A549 (cell line): ENCODE results near the gene PBXIP1. TPM values are rescaled to one million over a fixed set of nuclear protein-coding genes. Genes with fewer than 3 reads are reported as not detected.
"Not testable (repeated sequence)": the region's sequence is repeated elsewhere in the genome, so short reads cannot be mapped to it uniquely, and the experiment has no call there.

ENCODE experiments used
- ATAC-seq, 2 experiments: fragments of 200-7000 bp in 1 of 2; fragments of >200 bp in 1 of 2; cut with Nextera tagmentation in 1 of 2; cut with Tn5 transposase in 1 of 2; 3 replicates each; pipeline versions ENCODE4 v1.8.0 to v1.9.1; 2018 to 2020; ENCODE audit warnings: mild to moderate bottlenecking in 1 of 2, moderate library complexity in 1 of 2
- CTCF ChIA-PET: fragments of 300-600 bp; sonication (Branson Sonifier 250); formaldehyde crosslinking; extraction: SDS; loops from one replicate; lab custom pipeline; 2021; ENCODE audit warnings: antibody characterized with exemption, inconsistent platforms; lab: Yijun Ruan, JAX
- POLR2A ChIA-PET: fragments of 350-600 bp; formaldehyde crosslinking; extraction: SDS; loops from one replicate; lab custom pipeline; 2021; ENCODE audit warnings: antibody characterized with exemption, inconsistent platforms; lab: Yijun Ruan, JAX
- DNase-seq, 2 experiments: peaks; one replicate each; pipeline versions ENCODE4 v3.0.0 to v3.0.0-alpha.2; 2011 to 2016; ENCODE audit warnings: low read depth in 1 of 2, low spot score in 1 of 2
- FAIRE-seq: peaks from 2 replicates; lab custom pipeline; 2011; peaks lifted over from hg19 to GRCh38; lab: Jason Lieb, UNC
- H3K27ac ChIP-seq, 2 experiments: fragments of >200 bp; sonication (Bioruptor Twin); formaldehyde crosslinking; 3 replicates each; pipeline ENCODE4 v1.5.1; 2016 to 2017
- H3K4me1 ChIP-seq: fragments of >200 bp; sonication (Bioruptor Twin); formaldehyde crosslinking; 3 replicates; pipeline ENCODE4 v1.6.1; 2016
- H3K4me2 ChIP-seq: fragments of >200 bp; sonication (Bioruptor Twin); formaldehyde crosslinking; 3 replicates; pipeline ENCODE4 v1.6.1; 2016
- H3K4me3 ChIP-seq: fragments of >200 bp; sonication (Bioruptor Twin); formaldehyde crosslinking; 3 replicates; pipeline ENCODE4 v1.5.1; 2016
- H3K9me3 ChIP-seq: fragments of >200 bp; sonication (Bioruptor Twin); formaldehyde crosslinking; 3 replicates; pipeline ENCODE4 v1.6.1; 2016
- CEBPB ChIP-seq, 2 experiments: fragments of >200 bp in 1 of 2; sonication (Bioruptor Twin) in 1 of 2; formaldehyde crosslinking in 1 of 2; IDR thresholded peaks; 2 replicates each; pipeline ENCODE4 v1.6.1; 2012 to 2016
- CHD4 ChIP-seq: fragments of 200-600 bp; sonication (generic); IDR thresholded peaks from 2 replicates; pipeline ENCODE4 v1.6.1; 2016; ENCODE audit warnings: antibody characterized with exemption, mild to moderate bottlenecking, borderline replicate concordance
- FOSB ChIP-seq: fragments of 250-450 bp; sonication (Bioruptor Pico); IDR thresholded peaks from 2 replicates; pipeline ENCODE4 v1.5.0; 2020; ENCODE audit warnings: mild to moderate bottlenecking, moderate library complexity
- FOXS1 ChIP-seq: fragments of 250-450 bp; sonication (Bioruptor Pico); IDR thresholded peaks from 2 replicates; pipeline ENCODE4 v1.5.0; 2020; ENCODE audit warnings: mild to moderate bottlenecking, moderate library complexity
- HOXA7 ChIP-seq: fragments of 250-450 bp; sonication (Bioruptor Pico); IDR thresholded peaks from 2 replicates; pipeline ENCODE4 v1.5.0; 2020; ENCODE audit warnings: mild to moderate bottlenecking, moderate library complexity
- JUN ChIP-seq, 2 experiments: fragments of >200 bp; sonication (Bioruptor Twin); formaldehyde crosslinking; IDR thresholded peaks; 2 replicates in 1 of 2; 3 replicates in 1 of 2; pipeline ENCODE4 v1.6.1; 2016 to 2017
- KDM5A ChIP-seq: fragments of 200-600 bp; sonication (generic); IDR thresholded peaks from 2 replicates; pipeline ENCODE4 v1.6.1; 2016; ENCODE audit warnings: antibody characterized with exemption, mild to moderate bottlenecking
- MAZ ChIP-seq: fragments of 150-350 bp; IDR thresholded peaks from 2 replicates; pipeline ENCODE4 v1.6.1; 2014; ENCODE audit warnings: antibody characterized with exemption, low read depth, low read length, borderline replicate concordance
- NPAS2 ChIP-seq: fragments of 250-450 bp; sonication (Bioruptor Pico); IDR thresholded peaks from 2 replicates; pipeline ENCODE4 v1.8.0; 2022; ENCODE audit warnings: mild to moderate bottlenecking, moderate library complexity, borderline replicate concordance
- RFX5 ChIP-seq: fragments of 450-650 bp; IDR thresholded peaks from 2 replicates; pipeline ENCODE4 v1.7.1; 2014; ENCODE audit warnings: antibody characterized with exemption, mild to moderate bottlenecking, moderate library complexity
- RNF2 ChIP-seq: fragments of 200-600 bp; sonication (generic); IDR thresholded peaks from 2 replicates; pipeline ENCODE4 v1.6.1; 2016; ENCODE audit warnings: low read depth, mild to moderate bottlenecking, antibody characterized with exemption, moderate library complexity, borderline replicate concordance
- ZC3H11A ChIP-seq: fragments of 450-650 bp; IDR thresholded peaks from 2 replicates; pipeline ENCODE4 v1.6.1; 2014; ENCODE audit warnings: antibody characterized with exemption, mild to moderate bottlenecking
- ZSCAN20 ChIP-seq: fragments of 250-450 bp; sonication (Bioruptor Pico); IDR thresholded peaks from 2 replicates; pipeline ENCODE4 v1.8.0; 2022; ENCODE audit warnings: mild to moderate bottlenecking, moderate library complexity
- WGBS: methylation state at CpG from one replicate; pipeline ENCODE4 v1.1.6; 2017; ENCODE audit errors: missing lambda C conversion rate; 5-methylcytosine and 5-hydroxymethylcytosine counted together
- polyA plus RNA-seq, 4 experiments: library from polyadenylated mRNA; depleted of rRNA in 3 of 4; stranded (reverse); fragments of >200 nt; fragmentation: RNase III in 1 of 4; extraction: RNeasy Plus Mini Kit Qiagen cat#74134 plus additional on column Dnase treatment in 1 of 4; gene quantifications; 2 replicates in 3 of 4; 3 replicates in 1 of 4; pipeline ENCODE4 v1.2.3, GENCODE V29; 2011 to 2017
- TF ChIP-seq, protein P1 (sequence below): fragments of 450-650 bp; IDR thresholded peaks from 2 replicates; pipeline ENCODE4 v1.6.1; 2014; ENCODE audit warnings: antibody characterized with exemption
- TF ChIP-seq, protein P2 (sequence below): IDR thresholded peaks from 2 replicates; pipeline ENCODE4 v1.6.1; 2012
- TF ChIP-seq, protein P3 (sequence below): fragments of 250-450 bp; sonication (Bioruptor Pico); IDR thresholded peaks from 2 replicates; pipeline ENCODE4 v1.5.0; 2021; ENCODE audit warnings: mild to moderate bottlenecking, moderate library complexity, borderline replicate concordance

PBXIP1 gene
- polyA plus RNA-seq, 2 of the 4 experiments (the other 2 are of a cell fraction), result 15.0 to 20.8 TPM

DNA sequence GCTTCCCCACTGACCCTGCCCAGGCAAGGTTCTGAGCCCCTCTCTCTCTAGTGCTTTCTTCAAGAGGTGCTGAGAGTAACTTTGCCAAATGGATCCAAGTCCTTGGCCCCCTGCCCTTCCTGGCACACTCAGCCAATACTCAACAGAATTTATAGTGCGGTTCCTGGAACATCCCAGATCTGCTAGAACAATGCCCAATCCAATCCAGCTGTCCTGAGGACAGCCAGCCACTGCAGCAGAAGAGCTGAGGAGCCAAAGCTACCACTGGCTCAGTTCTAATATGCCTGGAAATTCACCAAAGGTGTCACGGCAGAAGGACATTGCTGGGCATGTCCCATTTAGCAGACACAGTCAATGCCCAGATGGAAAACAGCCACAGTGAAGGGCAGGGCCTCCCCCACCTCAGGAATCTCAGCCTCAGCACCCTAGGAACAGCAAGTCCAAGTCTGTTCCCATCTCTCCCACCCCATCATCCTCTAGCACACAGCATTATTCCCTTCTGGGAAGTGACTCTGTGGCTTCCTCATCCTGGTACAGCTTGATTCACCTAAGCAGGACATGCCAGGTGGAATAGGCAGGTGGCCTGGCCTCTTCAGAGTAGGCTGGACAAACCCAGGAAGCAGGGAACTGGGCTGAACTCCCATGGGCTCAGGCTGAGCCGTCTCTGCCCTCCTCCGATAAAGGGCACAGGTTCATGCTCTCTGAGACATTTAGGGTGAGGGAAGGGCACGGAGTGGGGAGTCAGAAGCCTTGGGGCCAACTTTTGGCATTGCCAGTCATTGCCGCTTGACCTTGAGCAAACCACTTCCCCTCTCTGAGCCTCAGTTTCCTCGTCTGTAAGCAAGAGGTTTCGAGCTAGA is 44.0 kb downstream of the PBXIP1 start:
- 61% methylated on average over 8 of the region's 8 CpGs for WGBS
- Histone ChIP-seq H3K27ac (no peak overlapping the region), H3K9me3 (no peaks in the 10 kb centered on the region)
- DNase-seq (no peak), ATAC-seq (no peak)
- TF ChIP-seq, protein P1, sequence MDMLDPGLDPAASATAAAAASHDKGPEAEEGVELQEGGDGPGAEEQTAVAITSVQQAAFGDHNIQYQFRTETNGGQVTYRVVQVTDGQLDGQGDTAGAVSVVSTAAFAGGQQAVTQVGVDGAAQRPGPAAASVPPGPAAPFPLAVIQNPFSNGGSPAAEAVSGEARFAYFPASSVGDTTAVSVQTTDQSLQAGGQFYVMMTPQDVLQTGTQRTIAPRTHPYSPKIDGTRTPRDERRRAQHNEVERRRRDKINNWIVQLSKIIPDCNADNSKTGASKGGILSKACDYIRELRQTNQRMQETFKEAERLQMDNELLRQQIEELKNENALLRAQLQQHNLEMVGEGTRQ, result no peak
- no peak for TF ChIP-seq NPAS2
- no peak for TF ChIP-seq CHD4
- TF ChIP-seq, all 56 proteins: peak for 0
- H3K4me2 ChIP-seq, result no peak overlapping the region
- H3K4me3 ChIP-seq, result no peak overlapping the region
- H3K4me1 ChIP-seq, result no peaks in the 10 kb centered on the region
- CTCF ChIA-PET, result interaction anchor here (1.1 to 2.8 kb wide), 2 partner anchors 10 to 32 kb away, joined by 4 to 14 read pairs; no protein-coding TSS in a partner anchor
- POLR2A ChIA-PET, result no interaction called here
- FAIRE-seq, result no peak

DNA sequence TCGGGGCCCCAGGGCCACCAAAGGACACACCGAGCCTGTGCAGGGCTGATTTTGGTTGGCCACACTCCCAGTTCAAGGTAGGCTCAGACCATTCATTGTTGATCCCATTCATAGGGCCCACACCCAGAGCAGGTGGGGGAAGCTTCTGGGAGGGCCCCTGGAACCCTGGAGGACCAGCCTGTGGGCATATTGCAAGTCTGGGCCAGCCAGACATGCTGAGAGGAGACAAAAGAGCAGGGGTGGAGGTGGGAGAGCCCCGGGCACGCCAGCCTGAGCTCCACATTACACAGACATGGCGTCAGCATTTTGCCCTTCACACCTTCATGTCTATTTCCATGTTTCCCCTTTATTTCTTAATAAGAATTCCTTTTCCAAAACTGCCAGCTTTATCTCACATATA is 45.0 kb downstream of the PBXIP1 start:
- H3K9me3 ChIP-seq, result no peaks in the 10 kb centered on the region
- TF ChIP-seq, protein P2, sequence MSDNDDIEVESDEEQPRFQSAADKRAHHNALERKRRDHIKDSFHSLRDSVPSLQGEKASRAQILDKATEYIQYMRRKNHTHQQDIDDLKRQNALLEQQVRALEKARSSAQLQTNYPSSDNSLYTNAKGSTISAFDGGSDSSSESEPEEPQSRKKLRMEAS, result no peak
- no peak for TF ChIP-seq JUN (IDR thresholded peaks at IDR 0.05)
- TF ChIP-seq HOXA7 (CRISPR knock-in tag), result no peak
- no peak for TF ChIP-seq RNF2
- TF ChIP-seq FOXS1 (CRISPR knock-in tag), result no peak
- TF ChIP-seq, all 56 proteins: peak for 0
- Histone ChIP-seq H3K4me2 (no peak overlapping the region), H3K4me3 (no peak overlapping the region), H3K27ac (no peak overlapping the region), H3K4me1 (no peaks in the 10 kb centered on the region)
- ATAC-seq (no peak), DNase-seq (no peak), FAIRE-seq (no peak)
- ChIA-PET CTCF (interaction anchor here (1.1 to 1.7 kb wide), 2 partner anchors 19 to 32 kb away, joined by 3 to 4 read pairs; no protein-coding TSS in a partner anchor), POLR2A (no interaction called here)
- 49% methylated on average over 5 of the region's 5 CpGs for WGBS

DNA sequence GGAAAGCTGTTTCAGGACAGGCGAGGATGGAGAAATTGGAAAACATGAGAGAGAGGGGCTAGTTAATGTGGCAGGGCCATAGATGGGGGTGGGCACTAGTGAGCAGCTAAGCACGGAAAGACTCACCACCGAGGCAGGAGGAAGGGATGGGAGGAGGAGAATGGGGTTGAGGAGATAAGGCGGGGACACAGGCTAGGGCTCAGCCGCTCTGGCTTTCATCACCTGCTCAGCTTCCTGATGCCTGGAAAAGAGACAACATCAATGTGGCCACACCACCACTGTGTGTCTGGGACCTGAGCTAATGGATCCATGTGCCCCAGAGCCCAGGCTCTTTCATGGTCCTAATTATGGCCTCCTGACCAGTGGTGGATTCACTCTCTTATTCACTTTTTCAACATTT is 47.0 kb downstream of the PBXIP1 start:
- ATAC-seq (no peak), DNase-seq (no peak), FAIRE-seq (no peak)
- no peaks in the 10 kb centered on the region for H3K9me3 ChIP-seq
- no peak overlapping the region for H3K4me3 ChIP-seq
- CTCF ChIA-PET, result interaction anchor here (0.8 to 1.0 kb wide), 2 partner anchors 13 to 260 kb away, joined by 3 read pairs; no protein-coding TSS in a partner anchor
- POLR2A ChIA-PET, result interaction anchor here (1.1 kb wide), 1 partner anchor 27 kb away, joined by 3 read pairs; no protein-coding TSS in a partner anchor
- 62% methylated on average over 5 of the region's 5 CpGs for WGBS
- no peaks in the 10 kb centered on the region for H3K4me1 ChIP-seq
- no peak overlapping the region for H3K27ac ChIP-seq
- TF ChIP-seq KDM5A (no peak), HOXA7 (CRISPR knock-in tag) (no peak), ZSCAN20 (CRISPR knock-in tag) (no peak), RFX5 (no peak), FOSB (CRISPR knock-in tag) (no peak), CEBPB (IDR thresholded peaks at IDR 0.05) (no peak), MAZ (no peak), ZC3H11A (no peak)
- TF ChIP-seq, protein P3, sequence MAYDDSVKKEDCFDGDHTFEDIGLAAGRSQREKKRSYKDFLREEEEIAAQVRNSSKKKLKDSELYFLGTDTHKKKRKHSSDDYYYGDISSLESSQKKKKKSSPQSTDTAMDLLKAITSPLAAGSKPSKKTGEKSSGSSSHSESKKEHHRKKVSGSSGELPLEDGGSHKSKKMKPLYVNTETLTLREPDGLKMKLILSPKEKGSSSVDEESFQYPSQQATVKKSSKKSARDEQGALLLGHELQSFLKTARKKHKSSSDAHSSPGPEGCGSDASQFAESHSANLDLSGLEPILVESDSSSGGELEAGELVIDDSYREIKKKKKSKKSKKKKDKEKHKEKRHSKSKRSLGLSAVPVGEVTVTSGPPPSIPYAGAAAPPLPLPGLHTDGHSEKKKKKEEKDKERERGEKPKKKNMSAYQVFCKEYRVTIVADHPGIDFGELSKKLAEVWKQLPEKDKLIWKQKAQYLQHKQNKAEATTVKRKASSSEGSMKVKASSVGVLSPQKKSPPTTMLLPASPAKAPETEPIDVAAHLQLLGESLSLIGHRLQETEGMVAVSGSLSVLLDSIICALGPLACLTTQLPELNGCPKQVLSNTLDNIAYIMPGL (CRISPR knock-in tag), result no peak
- TF ChIP-seq, protein P1, result no peak
- no peak overlapping the region for H3K4me2 ChIP-seq

DNA sequence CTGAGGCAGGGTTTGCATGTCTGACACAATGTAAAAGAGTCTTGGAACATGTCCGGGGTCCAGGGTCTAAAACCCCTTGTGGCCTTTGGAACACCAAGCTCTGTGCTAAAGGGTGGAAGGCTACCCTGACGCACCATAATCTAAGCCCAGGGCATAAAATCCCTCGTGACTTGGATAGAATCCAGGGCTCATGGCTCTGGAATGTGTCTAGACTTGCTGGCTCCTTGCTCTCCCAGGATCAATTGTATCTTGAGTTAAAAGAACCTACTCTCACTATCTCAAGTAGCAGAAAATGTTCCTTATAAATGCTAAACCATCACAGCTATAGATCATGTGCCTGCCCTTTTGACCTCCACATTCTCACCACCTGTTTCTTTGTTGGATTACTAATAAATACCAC is 47.8 kb downstream of the PBXIP1 start:
- DNase-seq, H3K4me2 ChIP-seq, H3K9me3 ChIP-seq, POLR2A ChIA-PET, H3K27ac ChIP-seq, FAIRE-seq, H3K4me1 ChIP-seq, ATAC-seq, H3K4me3 ChIP-seq: not testable (repeated sequence)
- CTCF ChIA-PET, result interaction anchor here (1.0 kb wide), 1 partner anchor 12 kb away, joined by 3 read pairs; no protein-coding TSS in a partner anchor
- 67% methylated on average over 3 of the region's 3 CpGs for WGBS
